ENCODE data around the gene GPR37. TPM values are rescaled to one million over a fixed set of nuclear protein-coding genes. Genes with fewer than 3 reads are reported as not detected.

Gene GPR37
- total and polyA plus RNA-seq, 3 donors from 2014 or later: 41.9 to 76.3 (median 65.4) TPM

DNA sequence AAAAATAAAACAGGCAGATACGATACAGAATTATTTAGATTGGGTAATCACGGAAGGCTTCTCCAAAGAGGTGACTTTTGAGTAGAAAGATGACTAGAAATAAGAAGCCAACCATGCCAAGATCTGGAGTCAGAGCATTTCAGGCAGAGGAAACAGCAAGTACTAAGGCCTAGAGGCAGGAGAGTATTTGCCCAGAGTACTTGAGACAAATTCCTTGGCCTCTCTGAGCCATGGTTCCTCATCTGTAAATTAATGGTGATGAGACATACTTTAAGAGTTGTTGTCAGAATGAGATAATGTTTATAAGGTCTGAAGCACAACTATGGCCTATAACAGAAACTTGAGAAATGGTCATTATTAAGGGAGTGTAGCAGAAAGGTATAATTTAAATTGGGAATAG lies 15.8 kb upstream of the GPR37 start:
- intact Hi-C loops (cut with DNase I; ENCODE audit: low total_unique reads): no loop called here

DNA sequence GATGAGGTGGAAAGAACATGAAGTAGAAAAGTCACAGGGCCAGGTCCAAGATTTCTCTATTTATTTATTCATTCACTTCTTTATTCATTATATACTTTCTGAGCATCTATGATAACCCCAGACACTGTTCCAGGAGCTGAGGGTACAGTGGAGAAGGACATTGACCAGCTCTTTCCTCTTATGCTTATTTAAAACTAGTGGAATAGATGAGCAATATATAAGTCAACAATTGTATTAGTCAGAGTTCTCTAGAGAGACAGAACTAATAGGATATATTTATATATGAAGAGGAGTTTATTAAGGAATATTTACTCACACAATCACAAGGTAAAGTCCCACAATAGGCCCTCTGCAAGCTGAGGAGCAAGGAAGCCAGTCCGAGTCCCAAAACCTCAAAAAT lies 15.0 kb upstream of the GPR37 start:
- Histone ChIP-seq H3K36me3 (ENCODE audit: low read depth, missing control alignments) (no peaks in the 10 kb centered on the region), H3K27me3 (no peaks in the 10 kb centered on the region), H3K27ac (no peak overlapping the region), H3K4me1 (no peaks in the 10 kb centered on the region), H3K9me3 (no peaks in the 10 kb centered on the region), H3K4me3 (no peak overlapping the region)
- intact Hi-C loops (cut with DNase I; ENCODE audit: low total_unique reads): no loop called here
- DNase-seq: no peak
- 93 to 100% methylated on average over 1 of the region's 1 CpG for WGBS, 2 donors
- TF ChIP-seq, protein P1, sequence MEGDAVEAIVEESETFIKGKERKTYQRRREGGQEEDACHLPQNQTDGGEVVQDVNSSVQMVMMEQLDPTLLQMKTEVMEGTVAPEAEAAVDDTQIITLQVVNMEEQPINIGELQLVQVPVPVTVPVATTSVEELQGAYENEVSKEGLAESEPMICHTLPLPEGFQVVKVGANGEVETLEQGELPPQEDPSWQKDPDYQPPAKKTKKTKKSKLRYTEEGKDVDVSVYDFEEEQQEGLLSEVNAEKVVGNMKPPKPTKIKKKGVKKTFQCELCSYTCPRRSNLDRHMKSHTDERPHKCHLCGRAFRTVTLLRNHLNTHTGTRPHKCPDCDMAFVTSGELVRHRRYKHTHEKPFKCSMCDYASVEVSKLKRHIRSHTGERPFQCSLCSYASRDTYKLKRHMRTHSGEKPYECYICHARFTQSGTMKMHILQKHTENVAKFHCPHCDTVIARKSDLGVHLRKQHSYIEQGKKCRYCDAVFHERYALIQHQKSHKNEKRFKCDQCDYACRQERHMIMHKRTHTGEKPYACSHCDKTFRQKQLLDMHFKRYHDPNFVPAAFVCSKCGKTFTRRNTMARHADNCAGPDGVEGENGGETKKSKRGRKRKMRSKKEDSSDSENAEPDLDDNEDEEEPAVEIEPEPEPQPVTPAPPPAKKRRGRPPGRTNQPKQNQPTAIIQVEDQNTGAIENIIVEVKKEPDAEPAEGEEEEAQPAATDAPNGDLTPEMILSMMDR (IDR thresholded peaks at IDR 0.05): no peak
- no peak for TF ChIP-seq POLR2A (IDR thresholded peaks at IDR 0.05)

More for the DNA sequence above, 15.8 kb upstream of the GPR37 start:
- no peak for TF ChIP-seq POLR2A (IDR thresholded peaks at IDR 0.05)
- TF ChIP-seq, protein P1 (IDR thresholded peaks at IDR 0.05): no peak
- Histone ChIP-seq H3K9me3 (no peaks in the 10 kb centered on the region), H3K4me1 (no peaks in the 10 kb centered on the region), H3K4me3 (no peak overlapping the region), H3K27me3 (no peaks in the 10 kb centered on the region), H3K27ac (no peak overlapping the region), H3K36me3 (ENCODE audit: low read depth, missing control alignments) (no peaks in the 10 kb centered on the region)
- no peak for DNase-seq
- WGBS, 2 donors: 97 to 99% methylated on average over 2 of the region's 2 CpGs

DNA sequence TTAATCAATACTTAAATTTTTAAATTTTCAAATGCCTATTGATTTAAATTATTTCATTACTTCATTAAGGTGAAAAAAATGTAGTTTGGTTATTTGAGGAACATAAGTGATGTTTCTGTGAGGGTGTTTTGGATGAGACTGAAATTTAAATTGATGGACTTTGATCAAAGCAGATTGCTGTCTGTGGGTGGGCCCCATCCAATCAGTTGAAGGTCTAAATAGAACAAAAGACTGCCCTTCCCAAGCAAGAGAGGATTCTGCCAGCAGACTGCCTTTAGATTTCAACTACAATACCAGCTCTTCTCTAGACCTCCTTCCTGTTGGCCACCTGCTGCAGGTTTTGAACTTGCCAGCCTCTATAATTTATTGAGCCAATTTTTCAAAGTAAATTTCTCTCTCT lies 14.5 kb upstream of the GPR37 start:
- no peak for TF ChIP-seq POLR2A (IDR thresholded peaks at IDR 0.05)
- TF ChIP-seq, protein P1 (IDR thresholded peaks at IDR 0.05): no peak

DNA sequence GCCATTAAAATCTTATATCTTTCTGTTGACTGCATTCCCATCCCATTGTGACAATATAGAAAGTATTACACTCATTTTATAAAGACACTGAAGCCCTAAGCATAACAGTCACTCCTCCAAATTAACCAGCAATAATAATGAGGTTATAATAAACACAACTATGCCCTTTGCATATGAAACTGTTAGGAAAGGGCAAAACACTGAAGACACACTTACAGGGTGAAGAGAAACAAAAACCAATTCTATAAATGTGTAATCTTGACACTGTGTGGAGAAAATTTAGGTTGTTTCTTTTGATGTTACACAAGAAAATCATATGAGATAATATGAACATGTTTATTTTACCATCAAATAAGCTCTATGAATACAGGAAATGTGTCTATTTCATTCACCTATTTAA lies 14.0 kb upstream of the GPR37 start:
- H3K9me3 ChIP-seq: no peaks in the 10 kb centered on the region
- no peaks in the 10 kb centered on the region for H3K27me3 ChIP-seq
- no peak overlapping the region for H3K4me3 ChIP-seq
- intact Hi-C loops (cut with DNase I; ENCODE audit: low total_unique reads): no loop called here
- TF ChIP-seq POLR2A (IDR thresholded peaks at IDR 0.05): no peak
- TF ChIP-seq, protein P1 (IDR thresholded peaks at IDR 0.05): no peak
- H3K27ac ChIP-seq: no peak overlapping the region
- H3K36me3 ChIP-seq (ENCODE audit: low read depth, missing control alignments): no peaks in the 10 kb centered on the region
- DNase-seq: no peak
- no peaks in the 10 kb centered on the region for H3K4me1 ChIP-seq

More for the DNA sequence above, 14.5 kb upstream of the GPR37 start:
- intact Hi-C loops (cut with DNase I; ENCODE audit: low total_unique reads): no loop called here
- no peaks in the 10 kb centered on the region for H3K9me3 ChIP-seq
- H3K27me3 ChIP-seq: no peaks in the 10 kb centered on the region
- no peak overlapping the region for H3K4me3 ChIP-seq
- DNase-seq: no peak
- H3K36me3 ChIP-seq (ENCODE audit: low read depth, missing control alignments): no peaks in the 10 kb centered on the region
- H3K27ac ChIP-seq: no peak overlapping the region
- no peaks in the 10 kb centered on the region for H3K4me1 ChIP-seq

DNA sequence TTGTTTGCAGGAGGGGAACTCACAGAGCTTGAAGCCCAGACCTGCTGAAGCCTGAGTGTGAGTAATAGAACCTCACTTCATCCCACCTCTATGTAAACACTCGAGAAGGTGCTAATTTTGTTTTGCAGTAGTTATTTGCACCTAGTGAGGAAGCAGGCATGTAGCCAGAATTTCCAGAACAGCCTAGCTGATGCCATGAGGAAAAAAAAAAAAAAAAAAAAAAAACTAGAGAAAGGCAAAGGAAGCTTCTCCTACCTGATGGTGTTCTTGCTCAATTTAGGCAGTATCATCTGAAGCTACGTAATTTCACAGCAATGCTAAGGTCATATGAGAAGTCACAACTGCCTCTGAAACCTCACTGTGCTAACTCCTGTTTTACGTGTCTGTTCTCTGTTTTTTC lies 13.6 kb upstream of the GPR37 start:
- WGBS, 2 donors: 81% methylated on average over 3 of the region's 3 CpGs
- no peaks in the 10 kb centered on the region for H3K36me3 ChIP-seq (ENCODE audit: low read depth, missing control alignments)

More for the DNA sequence above, 13.6 kb upstream of the GPR37 start:
- Histone ChIP-seq H3K27ac (no peak overlapping the region), H3K4me1 (no peaks in the 10 kb centered on the region), H3K27me3 (no peaks in the 10 kb centered on the region), H3K4me3 (no peak overlapping the region), H3K9me3 (no peaks in the 10 kb centered on the region)
- intact Hi-C loops (cut with DNase I; ENCODE audit: low total_unique reads): no loop called here
- no peak for DNase-seq
- TF ChIP-seq, protein P1 (IDR thresholded peaks at IDR 0.05): no peak
- no peak for TF ChIP-seq POLR2A (IDR thresholded peaks at IDR 0.05)

Measured in testis (tissue), 3 donors.